GM12878 (cell line): ENCODE results near the gene TCF7L2. TPM values are rescaled to one million over a fixed set of nuclear protein-coding genes. Genes with fewer than 3 reads are reported as not detected.

ENCODE experiments used
- ATAC-seq: fragments of 200-7000 bp; cut with Tn5 transposase; 3 replicates; pipeline ENCODE4 v1.9.1; 2020; ENCODE audit warnings: mild to moderate bottlenecking, moderate library complexity
- BruUV-seq: library from RNA; stranded (reverse); fragments of 400-500 nt; replicated peaks from 2 replicates; lab custom pipeline; 2021; lab: Mats Ljungman, UMichigan
- CTCF ChIA-PET: fragments of 300-600 bp; sonication (Branson Sonifier 250); formaldehyde crosslinking; extraction: SDS; loops from one replicate; lab custom pipeline; 2021; ENCODE audit warnings: inconsistent platforms; lab: Yijun Ruan, JAX
- POLR2A ChIA-PET: fragments of 350-600 bp; formaldehyde crosslinking; extraction: SDS; loops from one replicate; lab custom pipeline; 2021; ENCODE audit warnings: inconsistent platforms; lab: Charles Lee
- RAD21 ChIA-PET: fragments of 300-600 bp; sonication (Branson Sonifier 250); formaldehyde crosslinking; loops from one replicate; lab custom pipeline; 2023; ENCODE audit warnings: antibody characterized with exemption; ENCODE audit not compliant: unreplicated experiment; lab: Charles Lee
- SMC1A ChIA-PET: fragments of 300-600 bp; sonication (Branson Sonifier 250); formaldehyde crosslinking; loops from one replicate; lab custom pipeline; 2023; ENCODE audit not compliant: unreplicated experiment, uncharacterized antibody; lab: Charles Lee
- DNase-seq: peaks from one replicate; pipeline ENCODE4 v3.0.0-alpha.2; 2011; ENCODE audit warnings: low read depth, low spot score
- FAIRE-seq: peaks from 3 replicates; lab custom pipeline; 2011; peaks lifted over from hg19 to GRCh38; lab: Jason Lieb, UNC
- H2AFZ ChIP-seq: 2 replicates; pipeline ENCODE4 v1.6.0; 2011; ENCODE audit warnings: low read depth, low read length, control low read depth; ENCODE audit not compliant: control insufficient read depth
- H3K27ac ChIP-seq: 2 replicates; pipeline ENCODE4 v1.5.1; 2011; ENCODE audit warnings: control low read depth; ENCODE audit not compliant: control insufficient read depth, insufficient read depth
- H3K27me3 ChIP-seq, 2 experiments: replicated peaks in 1 of 2; 2 replicates each; pipeline versions ENCODE4 v1.6.0 to v1.6.1; 2011; ENCODE audit warnings: low read length in 1 of 2; ENCODE audit not compliant: control insufficient read depth in 2 of 2, insufficient read depth in 2 of 2
- H3K36me3 ChIP-seq, 2 experiments: 2 replicates each; pipeline ENCODE4 v1.5.1; 2011; ENCODE audit warnings: low read length in 1 of 2; ENCODE audit not compliant: control insufficient read depth in 2 of 2, insufficient read depth in 2 of 2
- H3K4me1 ChIP-seq: 2 replicates; pipeline ENCODE4 v1.6.1; 2011; ENCODE audit warnings: mild to moderate bottlenecking, low read length, moderate library complexity, mixed read lengths; ENCODE audit not compliant: control insufficient read depth, insufficient read depth
- H3K4me2 ChIP-seq: 2 replicates; pipeline ENCODE4 v1.6.0; 2011; ENCODE audit warnings: control low read depth; ENCODE audit not compliant: control insufficient read depth, insufficient read depth
- H3K4me3 ChIP-seq: fragments of 200-600 bp; sonication (generic); 2 replicates; pipeline ENCODE4 v1.5.1; 2016
- H3K79me2 ChIP-seq: 2 replicates; pipeline ENCODE4 v1.6.0; 2011; ENCODE audit warnings: low read length; ENCODE audit not compliant: control insufficient read depth, insufficient read depth
- H3K9ac ChIP-seq: 2 replicates; pipeline ENCODE4 v1.8.0; 2011; ENCODE audit warnings: low read length, control low read depth, mixed read lengths; ENCODE audit not compliant: control insufficient read depth, insufficient read depth
- H3K9me3 ChIP-seq: replicated peaks from 3 replicates; pipeline ENCODE4 v1.5.1; 2011; ENCODE audit warnings: mild to moderate bottlenecking, low read length; ENCODE audit not compliant: control insufficient read depth, insufficient read depth
- H4K20me1 ChIP-seq: 2 replicates; pipeline ENCODE4 v1.6.0; 2011; ENCODE audit not compliant: control insufficient read depth, insufficient read depth
- ATF7 ChIP-seq: fragments of 450-650 bp; IDR thresholded peaks from 2 replicates; pipeline ENCODE4 v1.6.1; 2016; ENCODE audit warnings: low read depth, mild to moderate bottlenecking
- BHLHE40 ChIP-seq, 2 experiments: fragments of 450-650 bp in 1 of 2; IDR thresholded peaks; 2 replicates each; pipeline ENCODE4 v1.6.1; 2011 to 2017; ENCODE audit warnings: low read depth in 2 of 2, borderline replicate concordance in 1 of 2, improper control_type of control experiment in 1 of 2, low read length in 1 of 2, mild to moderate bottlenecking in 1 of 2
- CREB1 ChIP-seq: IDR thresholded peaks from 2 replicates; pipeline ENCODE4 v1.6.1; 2012; ENCODE audit warnings: low read depth, mild to moderate bottlenecking, inconsistent platforms
- ESRRA ChIP-seq: IDR thresholded peaks from 2 replicates; pipeline ENCODE4 v1.6.1; 2012; ENCODE audit warnings: mild to moderate bottlenecking, low read length, improper control_type of control experiment
- EZH2 ChIP-seq: IDR thresholded peaks from 2 replicates; pipeline ENCODE4 v1.6.1; 2012; ENCODE audit warnings: low read depth, mild to moderate bottlenecking, control low read depth, inconsistent platforms, low read length, borderline replicate concordance; ENCODE audit not compliant: control insufficient read depth
- GABPA ChIP-seq: IDR thresholded peaks from 2 replicates; pipeline ENCODE4 v1.6.1; 2014; ENCODE audit warnings: antibody characterized with exemption, low read depth, mild to moderate bottlenecking, inconsistent platforms
- GATAD2B ChIP-seq: fragments of 450-650 bp; conservative IDR thresholded peaks from 2 replicates; pipeline ENCODE4 v1.6.1; 2017; ENCODE audit warnings: low read depth, mild to moderate bottlenecking, moderate library complexity
- HDGF ChIP-seq: fragments of 450-650 bp; IDR thresholded peaks from 2 replicates; pipeline ENCODE4 v1.6.1; 2016; ENCODE audit warnings: antibody characterized with exemption
- KDM1A ChIP-seq: fragments of 200-600 bp; sonication (generic); IDR thresholded peaks from 2 replicates; pipeline ENCODE4 v1.6.1; 2016; ENCODE audit warnings: borderline replicate concordance
- MTA2 ChIP-seq: fragments of 450-650 bp; IDR thresholded peaks from 2 replicates; pipeline ENCODE4 v1.6.1; 2016; ENCODE audit warnings: low read depth, mild to moderate bottlenecking, moderate library complexity
- NBN ChIP-seq: fragments of 450-650 bp; IDR thresholded peaks from 2 replicates; pipeline ENCODE4 v1.6.1; 2016
- PKNOX1 ChIP-seq: fragments of 450-650 bp; IDR thresholded peaks from 2 replicates; pipeline ENCODE4 v1.6.1; 2016; ENCODE audit warnings: mild to moderate bottlenecking
- RB1 ChIP-seq: fragments of 450-650 bp; formaldehyde crosslinking; IDR thresholded peaks from 2 replicates; pipeline ENCODE4 v1.6.1; 2017; ENCODE audit warnings: mild to moderate bottlenecking, borderline replicate concordance
- RFX5 ChIP-seq: IDR thresholded peaks from 2 replicates; pipeline ENCODE4 v1.6.1; 2011; ENCODE audit warnings: low read depth, low read length, improper control_type of control experiment
- SMC3 ChIP-seq: IDR thresholded peaks from 2 replicates; pipeline ENCODE4 v1.6.1; 2011; ENCODE audit warnings: low read length, improper control_type of control experiment, borderline replicate concordance
- TBL1XR1 ChIP-seq: IDR thresholded peaks from 2 replicates; pipeline ENCODE4 v1.6.1; 2012; ENCODE audit warnings: low read depth, low read length, improper control_type of control experiment
- TCF3 ChIP-seq: IDR thresholded peaks from 2 replicates; pipeline ENCODE4 v1.6.1; 2012; ENCODE audit warnings: low read depth, mild to moderate bottlenecking, low read length, borderline replicate concordance; ENCODE audit not compliant: insufficient read depth
- WGBS: methylation state at CpG from one replicate; pipeline ENCODE4 v1.1.6; 2016; ENCODE audit warnings: low lambda C conversion rate; ENCODE audit not compliant: insufficient replicate concordance, insufficient coverage; ENCODE audit errors: missing lambda C conversion rate; 5-methylcytosine and 5-hydroxymethylcytosine counted together
- in situ Hi-C: fragments of 300-500 bp; cut with MboI; formaldehyde crosslinking; loops from 9 replicates; pipeline ENCODE4 v1.14.3; 2018; ENCODE audit warnings: mixed read lengths
- intact Hi-C: fragments of 100-400 bp; cut with micrococcal nuclease; formaldehyde crosslinking; loops from one replicate; pipeline ENCODE4 v1.14.2; 2022; ENCODE audit not compliant: unreplicated experiment
- polyA plus RNA-seq, 11 experiments: library from polyadenylated mRNA; depleted of rRNA in 4 of 11; unstranded in 6 of 11; stranded (reverse) in 5 of 11; fragments of >200 nt; fragmentation: Nextera tagmentation in 4 of 11; fragmentation: Illumina TruSeq in 1 of 11; extraction: Ambion mirVana in 4 of 11; extraction: Trizol in 1 of 11; gene quantifications; 1 replicate in 1 of 11; 2 replicates in 10 of 11; pipeline versions ENCODE4 v1.2.1 to v1.2.3, GENCODE V29; 2011 to 2016; ENCODE audit warnings: inconsistent platforms in 2 of 11, missing spikeins in 2 of 11, low read depth in 1 of 11
- total RNA-seq, 4 experiments: library from RNA; depleted of rRNA in 3 of 4; stranded (reverse); fragments of >200 nt in 3 of 4; fragmentation: Illumina TruSeq in 1 of 4; extraction: Trizol in 1 of 4; gene quantifications; 2 replicates each; pipeline versions ENCODE4 v1.2.1 to v1.2.3, GENCODE V29; 2013 to 2021

Gene TCF7L2
- total and polyA plus RNA-seq, 10 of the 15 experiments (the other 5 are each of a cell fraction or from before 2014, with no cell fraction given) = 0.02 to 1.1 (median 0.35) TPM; not detected in 4

DNA sequence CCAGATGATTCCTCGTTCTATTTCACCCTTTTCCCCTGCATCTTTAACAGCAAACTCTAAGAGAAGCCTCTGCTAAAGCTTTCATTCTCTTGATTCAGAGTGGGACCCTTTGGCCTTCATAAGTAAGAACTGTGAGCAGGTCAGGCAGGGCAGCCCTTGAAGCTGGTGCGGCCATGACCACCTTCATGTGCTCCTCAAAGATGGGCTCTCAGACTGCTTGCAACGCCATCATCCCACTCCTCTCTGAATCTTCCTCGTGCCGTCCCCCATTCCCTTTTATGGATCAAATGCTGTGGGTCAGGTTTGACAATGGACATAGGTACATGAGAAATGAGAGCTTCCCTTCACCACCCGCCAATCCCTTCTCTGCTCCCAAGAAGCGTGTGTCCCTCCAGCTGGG, 207.4 kb downstream of the TCF7L2 start:
- no peak for TF ChIP-seq GABPA
- no peak for TF ChIP-seq NBN
- TF ChIP-seq RFX5 = no peak
- TF ChIP-seq CREB1 = no peak
- TF ChIP-seq KDM1A = no peak
- ATAC-seq (no peak), DNase-seq (no peak), FAIRE-seq (no peak)
- ChIA-PET CTCF (no interaction called here), POLR2A (no interaction called here), SMC1A (no interaction called here), RAD21 (no interaction called here)
- no peaks in the 10 kb centered on the region; a peak in 1 of 4 replicates for H3K27me3 ChIP-seq
- H4K20me1 ChIP-seq = no peaks in the 10 kb centered on the region
- H3K27ac ChIP-seq = no peak overlapping the region
- no peak overlapping the region for H3K9ac ChIP-seq
- H3K79me2 ChIP-seq = no peaks in the 10 kb centered on the region
- no TSS peak for BruUV-seq
- 35% methylated on average over 7 of the region's 7 CpGs for WGBS
- no peaks in the 10 kb centered on the region for H3K9me3 ChIP-seq
- no peak overlapping the region for H3K4me3 ChIP-seq
- intact Hi-C loops = no loop called here
- H2AFZ ChIP-seq = no peak overlapping the region
- no peak overlapping the region for H3K4me2 ChIP-seq
- H3K4me1 ChIP-seq = no peaks in the 10 kb centered on the region
- in situ Hi-C loops = no loop called here
- H3K36me3 ChIP-seq = no peaks in the 10 kb centered on the region

DNA sequence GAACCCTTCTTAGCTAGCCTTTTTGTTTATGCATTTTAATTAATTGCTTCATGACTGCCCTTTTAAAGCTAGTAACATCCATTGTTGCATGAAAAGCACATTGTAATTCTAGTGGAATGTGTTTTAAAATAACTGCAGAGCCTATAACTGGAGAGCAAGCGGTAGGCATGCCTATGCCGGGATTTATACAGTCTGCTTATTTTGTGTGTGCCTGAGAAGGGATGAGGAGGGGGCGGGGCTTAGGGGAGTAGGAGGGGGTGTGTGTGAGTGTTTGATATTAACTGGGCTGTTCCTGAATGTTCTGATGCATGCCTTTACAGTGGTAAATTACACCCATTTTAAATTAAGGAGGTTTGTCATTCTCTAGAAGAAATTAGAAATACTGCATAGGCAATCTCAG, 208.1 kb downstream of the TCF7L2 start:
- intact Hi-C loops = no loop called here
- Histone ChIP-seq H3K27ac (no peak overlapping the region), H3K36me3 (no peaks in the 10 kb centered on the region), H3K27me3 (no peaks in the 10 kb centered on the region; a peak in 1 of 4 replicates), H3K79me2 (no peaks in the 10 kb centered on the region), H3K9ac (no peak overlapping the region), H3K9me3 (no peaks in the 10 kb centered on the region), H2AFZ (no peak overlapping the region), H3K4me1 (no peaks in the 10 kb centered on the region), H3K4me3 (no peak overlapping the region), H4K20me1 (no peaks in the 10 kb centered on the region), H3K4me2 (no peak overlapping the region)
- DNase-seq (no peak), FAIRE-seq (no peak), ATAC-seq (no peak)
- CTCF ChIA-PET = no interaction called here
- WGBS = 42% methylated on average over 3 of the region's 3 CpGs
- POLR2A ChIA-PET = no interaction called here
- RAD21 ChIA-PET = no interaction called here
- in situ Hi-C loops = no loop called here
- SMC1A ChIA-PET = no interaction called here
- no TSS peak for BruUV-seq
- no peak for TF ChIP-seq TBL1XR1
- no peak for TF ChIP-seq BHLHE40 (IDR thresholded peaks at IDR 0.05; ENCODE audit: borderline replicate concordance in 1 of 2, low read depth in 2 of 2, low read length in 1 of 2)
- no peak for TF ChIP-seq ESRRA
- no peak for TF ChIP-seq PKNOX1
- no peak for TF ChIP-seq TCF3
- no peak for TF ChIP-seq EZH2
- TF ChIP-seq MTA2 = no peak
- no peak for TF ChIP-seq RB1
- TF ChIP-seq ATF7 = no peak
- no peak for TF ChIP-seq GATAD2B
- no peak for TF ChIP-seq HDGF
- no peak for TF ChIP-seq SMC3
